ENCODE results near the gene PTAFR.
"Not testable (repeated sequence)": the region's sequence is repeated elsewhere in the genome, so short reads cannot be mapped to it uniquely, and the experiment has no call there.

DNA sequence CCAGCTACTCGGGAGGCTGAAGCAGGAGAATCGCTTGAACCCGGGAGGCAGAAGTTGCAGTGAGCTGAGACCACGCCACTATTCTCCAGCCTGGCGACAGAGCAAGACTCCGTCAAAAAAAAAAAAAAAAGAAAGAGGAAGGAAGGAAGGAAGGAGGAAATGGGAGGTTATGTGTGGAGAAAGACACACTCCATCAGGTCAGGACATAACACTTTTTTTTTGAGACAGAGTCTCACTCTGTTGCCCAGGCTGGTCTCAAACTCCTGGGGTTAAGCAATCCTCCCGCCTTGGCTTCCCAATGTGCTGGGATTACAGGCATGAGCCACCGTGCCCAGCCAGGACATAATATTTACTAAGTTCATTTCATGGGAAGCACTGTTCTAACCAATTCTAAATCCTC is 36.6 kb downstream of the PTAFR start:
- not testable (repeated sequence) for TF ChIP-seq GABPA (IDR thresholded peaks at IDR 0.05; ENCODE audit: borderline replicate concordance, insufficient read depth, low read length); BACH1 (IDR thresholded peaks at IDR 0.05; ENCODE audit: low read length); CHD1 (IDR thresholded peaks at IDR 0.05; ENCODE audit: low read depth, low read length); CBX8 (IDR thresholded peaks at IDR 0.05; ENCODE audit: borderline replicate concordance, low read depth, low read length); CTCF (IDR thresholded peaks at IDR 0.05; ENCODE audit: control extremely low read depth in 1 of 3, insufficient read depth in 1 of 3, low read depth in 1 of 3, low read length in 3 of 3); POLR2A (IDR thresholded peaks at IDR 0.05; ENCODE audit: control extremely low read depth in 1 of 2, low read depth in 2 of 2, low read length in 2 of 2); EZH2 (IDR thresholded peaks at IDR 0.05; ENCODE audit: low read depth, low read length, severe bottlenecking)
